ENCODE data around the gene MNAT1.

- no peak for TF ChIP-seq YY1 (tag by site-specific recombination; IDR thresholded peaks at IDR 0.05)
- TF ChIP-seq, protein P1, sequence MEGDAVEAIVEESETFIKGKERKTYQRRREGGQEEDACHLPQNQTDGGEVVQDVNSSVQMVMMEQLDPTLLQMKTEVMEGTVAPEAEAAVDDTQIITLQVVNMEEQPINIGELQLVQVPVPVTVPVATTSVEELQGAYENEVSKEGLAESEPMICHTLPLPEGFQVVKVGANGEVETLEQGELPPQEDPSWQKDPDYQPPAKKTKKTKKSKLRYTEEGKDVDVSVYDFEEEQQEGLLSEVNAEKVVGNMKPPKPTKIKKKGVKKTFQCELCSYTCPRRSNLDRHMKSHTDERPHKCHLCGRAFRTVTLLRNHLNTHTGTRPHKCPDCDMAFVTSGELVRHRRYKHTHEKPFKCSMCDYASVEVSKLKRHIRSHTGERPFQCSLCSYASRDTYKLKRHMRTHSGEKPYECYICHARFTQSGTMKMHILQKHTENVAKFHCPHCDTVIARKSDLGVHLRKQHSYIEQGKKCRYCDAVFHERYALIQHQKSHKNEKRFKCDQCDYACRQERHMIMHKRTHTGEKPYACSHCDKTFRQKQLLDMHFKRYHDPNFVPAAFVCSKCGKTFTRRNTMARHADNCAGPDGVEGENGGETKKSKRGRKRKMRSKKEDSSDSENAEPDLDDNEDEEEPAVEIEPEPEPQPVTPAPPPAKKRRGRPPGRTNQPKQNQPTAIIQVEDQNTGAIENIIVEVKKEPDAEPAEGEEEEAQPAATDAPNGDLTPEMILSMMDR (tag by site-specific recombination; IDR thresholded peaks at IDR 0.05): no peak
Observed at GRCh38 chr14:60840313-60840712, 105.8 kb downstream of the MNAT1 start.

Data from HEK293 (cell line).